GM12864 (cell line): Measurements from ENCODE around the gene CAP2.

Experiments
- DNase-seq: peaks from one replicate; pipeline ENCODE4 v3.0.0-alpha.2; 2011; ENCODE audit warnings: low read depth
- H3K4me3 ChIP-seq: 2 replicates; pipeline ENCODE4 v1.5.1; 2011; ENCODE audit warnings: mild to moderate bottlenecking, low read depth, low read length, control low read depth
- CTCF ChIP-seq: IDR thresholded peaks from 2 replicates; pipeline ENCODE4 v1.5.1; 2011; ENCODE audit warnings: low read depth, mild to moderate bottlenecking, moderate library complexity, low read length, control low read depth, inconsistent platforms; ENCODE audit errors: missing control alignments

Gene CAP2

GRCh38 chr6:17385660-17386059, 7.7 kb upstream of the CAP2 start:
- DNase-seq, result no peak
- no peak overlapping the region for H3K4me3 ChIP-seq
- no peak for TF ChIP-seq CTCF

GRCh38 chr6:17388365-17388764, 5.0 kb upstream of the CAP2 start:
- no peak overlapping the region for H3K4me3 ChIP-seq
- TF ChIP-seq CTCF, result no peak
- no peak for DNase-seq

GRCh38 chr6:17389274-17389847, 4.0 kb upstream of the CAP2 start:
- no peak for TF ChIP-seq CTCF
- no peak overlapping the region for H3K4me3 ChIP-seq
- no peak for DNase-seq

- no peak for DNase-seq
- H3K4me3 ChIP-seq, result no peak overlapping the region
- no peak for TF ChIP-seq CTCF
Observed at GRCh38 chr6:17390276-17390675, 3.1 kb upstream of the CAP2 start.

GRCh38 chr6:17391976-17392375, 1.4 kb upstream of the CAP2 start:
- no peak for TF ChIP-seq CTCF
- H3K4me3 ChIP-seq, result no peak overlapping the region
- DNase-seq, result no peak

GRCh38 chr6:17393892-17394631, 667 bp downstream of the CAP2 start:
- H3K4me3 ChIP-seq, result no peak overlapping the region
- DNase-seq, result no peak
- TF ChIP-seq CTCF, result no peak

- no peak overlapping the region for H3K4me3 ChIP-seq
- TF ChIP-seq CTCF, result no peak
- no peak for DNase-seq
Observed at GRCh38 chr6:17395112-17395511, 1.7 kb downstream of the CAP2 start.
